ENCODE data around the gene ADGRG3. TPM values are rescaled to one million over a fixed set of nuclear protein-coding genes. Genes with fewer than 3 reads are reported as not detected.

The ADGRG3 gene
- total and polyA plus RNA-seq, 9 of the 15 experiments (the other 6 are each of a cell fraction or from before 2014, with no cell fraction given): 0.09 to 0.52 (median 0.14) TPM; not detected in 3

DNA sequence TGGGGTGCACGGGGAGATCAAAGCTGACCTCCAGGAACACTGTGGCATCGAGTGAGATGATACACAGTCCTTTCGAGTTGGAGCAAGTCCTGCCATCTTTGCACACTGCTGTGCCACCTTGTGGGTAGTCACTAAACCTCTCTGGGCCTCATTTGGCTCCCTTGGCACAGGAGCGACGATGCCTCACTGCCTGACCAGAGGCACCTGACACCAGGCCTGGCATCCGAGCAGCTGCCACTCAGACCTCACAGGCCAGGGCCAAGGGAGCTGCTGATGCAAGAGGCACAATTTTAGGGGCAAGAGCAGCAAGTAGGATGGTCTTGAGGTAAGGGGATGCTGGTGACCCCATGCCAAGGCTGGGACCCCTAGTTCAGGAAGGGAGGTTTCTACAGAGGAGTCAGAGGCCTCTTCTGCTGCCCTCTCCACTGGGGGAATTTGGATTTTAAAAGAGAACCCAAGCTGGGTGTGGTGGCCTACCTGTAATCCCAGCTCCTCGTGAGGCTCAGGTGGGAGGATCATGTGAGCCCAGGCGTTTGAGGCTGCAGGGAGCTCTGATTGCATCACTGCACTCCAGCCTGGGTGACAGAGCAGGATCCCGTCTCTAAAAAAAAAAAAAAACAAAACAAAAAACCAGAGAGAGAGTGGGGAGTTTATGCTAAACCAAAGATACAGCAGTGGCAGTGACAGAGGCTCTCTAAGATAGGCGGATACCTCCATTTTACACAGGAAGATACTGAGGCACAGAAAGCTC is 46.4 kb upstream of the ADGRG3 start (continued):
- TF ChIP-seq ZBTB17 (CRISPR knock-in tag; IDR thresholded peaks at IDR 0.05) (no peak), NFE2 (IDR thresholded peaks at IDR 0.05; ENCODE audit: low read depth) (no peak), ETV1 (tag; conservative IDR thresholded peaks at IDR 0.05; ENCODE audit: low read depth) (no peak), SMARCE1 (IDR thresholded peaks at IDR 0.05) (no peak), MEIS2 (IDR thresholded peaks at IDR 0.05; ENCODE audit: partially characterized antibody) (no peak), HDAC6 (IDR thresholded peaks at IDR 0.05; ENCODE audit: low read depth, low read length) (no peak), SRSF7 (optimal IDR thresholded peaks at IDR 0.05; ENCODE audit: low read depth, low read length) (no peak), SIX5 (IDR thresholded peaks at IDR 0.05; ENCODE audit: borderline replicate concordance in 1 of 2, insufficient read depth in 1 of 2, low read depth in 1 of 2, low read length in 2 of 2) (no peak), CTBP1 (IDR thresholded peaks at IDR 0.05; ENCODE audit: borderline replicate concordance) (peak; percentile 58), BHLHE40 (IDR thresholded peaks at IDR 0.05; ENCODE audit: low read length) (0 out of 2 replicates have a peak, but pooled peaks have one; percentile 22), FOXK2 (conservative IDR thresholded peaks at IDR 0.05 in 1 of 2, IDR thresholded peaks at IDR 0.05 in 1 of 2; ENCODE audit: low read depth in 2 of 2) (no peak), XRCC4 (IDR thresholded peaks at IDR 0.05; ENCODE audit: extremely low read depth, insufficient read depth, insufficient read length) (no peak), XRCC3 (IDR thresholded peaks at IDR 0.05) (no peak), CREB5 (CRISPR knock-in tag; IDR thresholded peaks at IDR 0.05) (no peak), RBM14 (IDR thresholded peaks at IDR 0.05; ENCODE audit: borderline replicate concordance, insufficient read depth, low read depth, low read length) (no peak), SRSF9 (IDR thresholded peaks at IDR 0.05; ENCODE audit: borderline replicate concordance, low read depth, low read length) (no peak), RHOXF2B (CRISPR knock-in tag; conservative IDR thresholded peaks at IDR 0.05) (no peak)
- TF ChIP-seq, protein P1, sequence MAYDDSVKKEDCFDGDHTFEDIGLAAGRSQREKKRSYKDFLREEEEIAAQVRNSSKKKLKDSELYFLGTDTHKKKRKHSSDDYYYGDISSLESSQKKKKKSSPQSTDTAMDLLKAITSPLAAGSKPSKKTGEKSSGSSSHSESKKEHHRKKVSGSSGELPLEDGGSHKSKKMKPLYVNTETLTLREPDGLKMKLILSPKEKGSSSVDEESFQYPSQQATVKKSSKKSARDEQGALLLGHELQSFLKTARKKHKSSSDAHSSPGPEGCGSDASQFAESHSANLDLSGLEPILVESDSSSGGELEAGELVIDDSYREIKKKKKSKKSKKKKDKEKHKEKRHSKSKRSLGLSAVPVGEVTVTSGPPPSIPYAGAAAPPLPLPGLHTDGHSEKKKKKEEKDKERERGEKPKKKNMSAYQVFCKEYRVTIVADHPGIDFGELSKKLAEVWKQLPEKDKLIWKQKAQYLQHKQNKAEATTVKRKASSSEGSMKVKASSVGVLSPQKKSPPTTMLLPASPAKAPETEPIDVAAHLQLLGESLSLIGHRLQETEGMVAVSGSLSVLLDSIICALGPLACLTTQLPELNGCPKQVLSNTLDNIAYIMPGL (CRISPR knock-in tag; IDR thresholded peaks at IDR 0.05): no peak
- TF ChIP-seq, protein P2, sequence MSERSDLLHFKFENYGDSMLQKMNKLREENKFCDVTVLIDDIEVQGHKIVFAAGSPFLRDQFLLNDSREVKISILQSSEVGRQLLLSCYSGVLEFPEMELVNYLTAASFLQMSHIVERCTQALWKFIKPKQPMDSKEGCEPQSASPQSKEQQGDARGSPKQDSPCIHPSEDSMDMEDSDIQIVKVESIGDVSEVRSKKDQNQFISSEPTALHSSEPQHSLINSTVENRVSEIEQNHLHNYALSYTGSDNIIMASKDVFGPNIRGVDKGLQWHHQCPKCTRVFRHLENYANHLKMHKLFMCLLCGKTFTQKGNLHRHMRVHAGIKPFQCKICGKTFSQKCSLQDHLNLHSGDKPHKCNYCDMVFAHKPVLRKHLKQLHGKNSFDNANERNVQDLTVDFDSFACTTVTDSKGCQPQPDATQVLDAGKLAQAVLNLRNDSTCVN (CRISPR knock-in tag; IDR thresholded peaks at IDR 0.05): no peak
- TF ChIP-seq, protein P3, sequence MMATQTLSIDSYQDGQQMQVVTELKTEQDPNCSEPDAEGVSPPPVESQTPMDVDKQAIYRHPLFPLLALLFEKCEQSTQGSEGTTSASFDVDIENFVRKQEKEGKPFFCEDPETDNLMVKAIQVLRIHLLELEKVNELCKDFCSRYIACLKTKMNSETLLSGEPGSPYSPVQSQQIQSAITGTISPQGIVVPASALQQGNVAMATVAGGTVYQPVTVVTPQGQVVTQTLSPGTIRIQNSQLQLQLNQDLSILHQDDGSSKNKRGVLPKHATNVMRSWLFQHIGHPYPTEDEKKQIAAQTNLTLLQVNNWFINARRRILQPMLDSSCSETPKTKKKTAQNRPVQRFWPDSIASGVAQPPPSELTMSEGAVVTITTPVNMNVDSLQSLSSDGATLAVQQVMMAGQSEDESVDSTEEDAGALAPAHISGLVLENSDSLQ (IDR thresholded peaks at IDR 0.05): no peak
